Measurements from ENCODE around the gene CLIC1.

Gene CLIC1

DNA sequence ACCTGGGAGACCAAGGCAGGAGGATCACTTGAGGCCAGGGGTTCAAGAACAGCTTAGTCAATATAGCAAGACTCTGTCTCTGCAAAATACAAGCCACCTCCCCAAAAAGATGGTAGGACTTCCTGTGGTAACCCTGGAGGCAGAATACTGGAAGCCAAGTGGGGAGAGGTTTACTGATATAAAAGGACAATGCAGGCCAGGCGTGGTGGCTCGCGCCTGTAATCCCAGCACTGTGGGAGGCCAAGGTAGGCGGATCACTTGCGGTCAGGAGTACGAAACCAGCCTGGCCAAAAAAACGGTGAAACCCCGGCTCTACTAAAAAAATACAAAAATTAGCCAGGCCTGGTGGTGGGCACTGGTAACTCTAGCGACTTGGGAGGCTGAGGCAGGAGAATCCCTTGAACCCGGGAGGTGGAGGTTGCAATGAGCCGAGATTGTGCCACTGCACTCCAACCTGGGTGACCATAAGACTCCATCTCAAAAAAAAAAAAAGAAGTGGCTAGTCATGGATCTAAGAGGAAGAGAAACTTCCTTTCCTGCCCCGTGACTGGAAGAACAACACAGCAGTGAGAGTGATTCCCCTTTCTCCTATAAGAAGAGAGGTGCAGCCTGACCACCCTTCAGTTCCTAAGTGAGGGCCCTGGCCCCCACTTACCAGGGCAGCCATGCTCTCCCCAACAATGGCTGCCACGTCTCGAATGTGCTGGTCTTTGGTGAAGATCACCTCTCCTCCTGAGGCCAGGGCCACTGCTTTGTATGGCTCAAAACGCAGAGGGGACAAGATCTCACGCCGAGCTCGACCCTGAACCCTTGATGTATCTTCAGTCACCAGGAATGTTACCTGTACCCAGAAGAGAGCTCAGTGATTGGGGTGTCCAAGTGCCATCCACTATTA lies 32.3 kb upstream of the CLIC1 start:
- no peak for DNase-seq (ENCODE audit: low read depth)

DNA sequence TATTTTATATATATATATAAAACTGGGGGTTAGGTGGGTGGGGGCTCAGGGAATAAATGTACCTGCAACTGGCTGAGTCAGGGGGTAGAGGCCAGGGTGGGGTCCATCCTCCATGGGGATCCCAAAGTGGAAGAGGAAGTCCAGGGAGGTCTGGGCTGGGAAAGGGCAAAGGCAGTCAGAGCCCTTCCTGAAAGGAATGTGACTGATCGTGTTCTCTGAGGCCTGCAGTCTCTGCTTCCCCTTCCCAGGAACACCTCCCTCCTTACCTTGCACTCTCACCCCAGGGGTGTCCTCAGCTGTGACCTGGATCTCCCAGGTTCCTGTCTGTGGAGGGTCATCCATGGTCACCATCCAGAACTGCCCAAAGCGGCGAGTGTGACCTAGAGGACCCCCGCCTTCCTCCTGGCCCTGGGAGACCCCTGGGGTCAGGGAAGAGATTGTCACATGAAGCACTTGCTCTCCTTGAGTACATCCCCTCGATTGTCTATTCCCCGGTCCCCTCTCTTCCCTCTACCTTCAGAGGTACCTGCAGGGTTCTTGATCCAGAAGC lies 30.8 kb upstream of the CLIC1 start:
- no peak for DNase-seq (ENCODE audit: low read depth)

DNA sequence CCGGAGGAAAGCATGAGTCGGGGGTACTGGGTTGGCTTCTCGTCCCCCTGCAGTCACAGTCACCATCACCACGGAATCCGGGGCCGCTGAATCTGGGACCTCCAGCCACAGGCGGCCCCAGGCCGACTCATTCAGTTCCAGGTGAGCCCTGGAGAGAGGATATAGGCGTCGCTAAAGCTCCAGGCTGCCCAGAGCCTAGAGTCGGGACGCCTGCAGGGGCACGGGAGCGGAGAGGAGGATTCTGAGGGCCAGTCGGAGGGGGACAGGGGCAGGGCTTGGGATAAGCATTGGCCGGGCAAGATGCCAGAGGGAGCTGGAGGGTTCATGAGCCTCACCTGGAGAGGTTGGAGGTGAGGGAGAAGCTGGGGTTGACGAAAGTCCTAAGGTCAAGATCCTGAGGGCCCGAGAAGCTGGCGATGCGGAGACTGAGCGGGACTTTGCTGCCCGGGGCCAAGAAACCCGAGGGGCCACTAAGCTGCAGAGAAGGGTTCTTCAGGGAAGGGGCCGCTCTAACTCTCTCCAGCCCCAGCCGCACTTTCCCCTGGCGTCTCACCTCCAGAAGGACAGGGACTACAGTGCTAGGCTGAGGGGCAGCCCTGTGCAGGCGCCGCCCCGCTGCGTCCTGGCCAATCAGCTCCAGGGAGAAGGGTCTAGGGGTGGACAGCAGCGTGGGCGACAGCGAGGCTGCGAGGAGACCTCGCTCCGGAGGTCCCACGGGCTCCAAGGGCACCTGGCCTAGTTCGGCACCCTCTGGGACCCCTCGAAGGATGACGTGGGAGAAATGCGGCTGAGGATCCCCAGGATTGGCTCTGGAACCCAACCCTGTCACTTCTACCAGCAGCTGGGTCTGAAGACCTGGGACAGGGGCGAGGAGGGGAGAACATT lies 29.8 kb upstream of the CLIC1 start:
- DNase-seq (ENCODE audit: low read depth): no peak

DNA sequence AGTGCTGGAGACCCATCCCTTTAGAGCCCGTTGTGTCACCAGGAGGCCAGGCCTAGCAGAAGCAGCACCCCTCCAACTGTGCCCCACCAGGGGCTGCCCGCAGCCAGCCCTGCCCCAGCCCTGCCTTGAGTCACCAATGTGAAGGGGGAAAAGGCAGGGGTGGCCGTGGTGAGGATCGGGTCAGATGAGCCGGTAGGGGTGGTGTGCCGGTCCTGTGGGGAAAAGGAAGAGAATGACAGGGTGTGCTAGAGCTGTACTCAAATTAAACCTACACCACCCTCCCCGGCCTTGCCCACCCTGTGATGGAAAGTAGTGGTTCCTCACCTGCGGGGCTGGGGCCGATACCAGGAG lies 29.2 kb upstream of the CLIC1 start:
- DNase-seq (ENCODE audit: low read depth): no peak

DNA sequence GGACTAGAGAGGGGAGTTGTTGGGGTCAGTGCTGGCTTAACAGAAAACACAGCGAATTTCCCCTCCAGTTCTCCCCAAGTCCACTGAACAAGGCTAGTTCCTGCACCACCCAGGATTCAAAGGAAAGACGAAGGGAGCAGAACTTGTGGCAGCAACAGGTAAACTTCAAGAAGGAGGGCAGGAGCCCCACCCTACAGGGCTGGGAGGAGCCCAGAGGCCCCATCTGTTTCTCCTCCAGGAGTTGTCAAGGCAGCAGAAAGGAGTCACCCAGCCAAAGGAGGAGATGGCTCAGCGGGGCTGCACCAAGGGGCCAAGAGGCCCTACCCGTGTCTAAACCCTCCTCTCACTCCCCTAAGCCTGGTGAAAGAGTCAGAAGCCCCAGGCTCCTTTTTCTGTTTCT lies 27.9 kb upstream of the CLIC1 start:
- DNase-seq (ENCODE audit: low read depth): no peak

DNA sequence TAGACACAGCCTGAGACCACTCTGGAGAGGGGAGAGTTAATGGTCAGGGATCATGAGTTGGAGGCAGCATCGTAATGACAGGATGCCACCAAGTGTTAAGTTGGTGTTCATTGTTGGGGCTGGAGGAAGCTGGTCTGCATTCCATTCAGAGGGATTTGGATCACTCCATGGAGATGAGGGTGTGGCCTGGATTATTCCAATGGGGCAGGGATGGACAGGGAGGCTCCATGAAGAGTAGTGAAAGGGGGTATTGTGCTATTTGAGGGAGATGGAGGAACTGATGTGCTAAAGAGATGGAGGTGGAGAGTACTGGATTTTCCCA lies 27.2 kb upstream of the CLIC1 start:
- no peak for DNase-seq (ENCODE audit: low read depth)

DNA sequence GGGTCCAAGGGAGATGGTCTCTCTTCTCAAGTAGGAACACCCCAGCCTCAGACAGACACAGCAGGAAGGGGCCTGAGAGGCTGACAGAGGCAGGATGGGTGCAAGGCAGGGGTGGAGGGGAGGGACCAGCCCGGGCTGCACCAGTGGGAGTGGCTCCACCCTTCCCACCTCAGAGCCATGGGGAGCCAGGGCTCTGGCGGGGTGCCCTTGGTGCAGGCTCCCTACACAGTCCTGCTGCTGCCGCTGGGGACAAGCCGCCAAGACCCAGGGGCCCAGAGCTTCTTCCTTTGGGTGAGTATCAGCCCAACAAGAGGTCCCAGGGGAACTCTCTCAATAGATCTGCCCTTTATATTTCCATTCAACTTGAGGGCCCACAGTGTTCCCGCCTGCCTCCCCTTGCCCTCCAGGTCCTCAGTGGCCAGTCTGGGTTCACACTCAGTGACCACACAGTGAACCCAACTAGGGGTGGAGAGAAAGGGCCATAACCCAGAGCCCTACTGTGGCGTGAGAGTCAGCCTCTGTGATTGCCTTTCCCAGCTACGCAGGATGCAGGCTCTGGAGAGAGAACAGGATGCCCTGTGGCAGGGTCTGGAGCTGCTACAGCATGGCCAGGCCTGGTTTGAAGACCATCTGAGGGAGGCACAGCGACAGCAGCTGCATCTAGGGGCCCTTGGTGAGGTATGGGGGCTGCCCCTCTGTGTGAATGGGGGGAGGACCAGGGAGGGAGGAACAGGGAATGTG lies 26.7 kb upstream of the CLIC1 start:
- DNase-seq (ENCODE audit: low read depth): no peak

DNA sequence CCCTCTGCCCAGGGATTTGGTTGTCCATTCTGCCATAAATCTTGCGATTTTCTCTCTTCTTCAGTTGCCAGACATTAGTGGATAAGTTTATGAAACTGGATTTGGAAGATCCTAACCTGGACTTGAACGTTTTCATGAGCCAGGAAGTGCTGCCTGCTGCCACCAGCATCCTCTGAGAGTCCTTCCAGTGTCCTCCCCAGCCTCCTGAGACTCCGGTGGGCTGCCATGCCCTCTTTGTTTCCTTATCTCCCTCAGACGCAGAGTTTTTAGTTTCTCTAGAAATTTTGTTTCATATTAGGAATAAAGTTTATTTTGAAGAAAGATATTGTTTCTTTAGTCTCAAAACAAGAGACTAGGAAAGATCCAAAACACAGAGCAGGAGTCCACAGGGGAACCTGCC lies 26.0 kb upstream of the CLIC1 start, which contains the start of gene SAPCD1:
Gene SAPCD1, plus strand, starts transcription at position 301 of the 400 bp plus-strand sequence. CDS start 399 bp downstream, outside the sequence.
- no peak for DNase-seq (ENCODE audit: low read depth)

DNA sequence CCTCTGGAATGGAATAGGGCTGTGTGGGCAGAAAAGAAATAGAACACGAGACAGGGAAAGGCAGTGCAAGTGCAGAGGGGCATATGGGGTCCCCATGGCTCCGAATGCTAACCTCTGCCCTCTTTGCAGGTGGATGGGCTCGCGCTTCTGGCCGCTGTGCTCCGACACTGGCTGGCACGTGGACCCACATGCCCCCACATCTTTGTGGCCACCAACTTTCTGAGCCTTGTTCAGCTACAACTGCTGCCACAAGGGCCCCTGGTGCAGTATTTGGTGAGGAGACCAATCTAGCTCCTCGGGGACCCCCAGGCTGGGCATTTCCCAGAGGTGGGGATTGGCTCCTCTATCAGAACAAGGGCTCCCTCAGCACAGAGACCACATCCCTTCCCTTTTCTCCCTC lies 25.0 kb upstream of the CLIC1 start:
- no peak for DNase-seq (ENCODE audit: low read depth)

DNA sequence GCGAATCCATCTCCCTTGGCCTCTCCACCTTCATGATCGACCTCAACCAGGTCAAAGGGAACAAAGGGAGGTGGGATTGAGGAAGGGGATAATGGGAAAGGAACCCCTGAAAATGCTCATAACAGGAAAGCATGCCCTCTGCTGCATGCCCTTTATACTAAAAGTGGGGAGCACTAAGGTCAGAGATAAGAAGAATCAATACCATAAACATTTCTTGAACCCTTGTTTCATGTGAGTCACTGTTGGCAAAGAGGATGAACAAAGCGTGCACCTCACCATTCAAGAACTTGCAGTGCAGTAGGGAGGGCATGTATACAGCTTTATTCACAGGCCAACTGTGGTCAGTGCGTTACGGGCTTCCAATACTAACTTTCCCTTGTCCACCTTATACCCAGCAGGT lies 24.5 kb upstream of the CLIC1 start:
- no peak for DNase-seq (ENCODE audit: low read depth)

DNA sequence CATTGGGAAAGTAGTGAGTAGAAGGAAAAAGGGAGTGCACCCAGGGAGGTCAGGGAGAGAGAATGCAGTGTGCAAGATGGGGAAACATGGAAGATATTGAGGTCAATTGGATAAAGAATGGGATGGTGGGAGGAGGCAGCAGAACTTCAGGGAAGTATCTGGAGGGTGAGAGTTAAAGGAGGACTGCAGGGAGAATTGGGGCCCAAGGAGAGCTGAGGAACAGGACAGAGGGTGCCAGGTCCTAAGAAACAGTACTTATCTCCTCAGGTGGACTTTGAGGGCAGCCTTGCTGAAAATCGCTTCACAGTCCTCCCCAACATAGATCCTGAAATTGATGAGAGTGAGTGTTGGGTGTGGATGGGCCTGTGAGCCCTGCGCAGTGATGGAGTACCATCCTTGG lies 22.0 kb upstream of the CLIC1 start:
- no peak for DNase-seq (ENCODE audit: low read depth)

DNA sequence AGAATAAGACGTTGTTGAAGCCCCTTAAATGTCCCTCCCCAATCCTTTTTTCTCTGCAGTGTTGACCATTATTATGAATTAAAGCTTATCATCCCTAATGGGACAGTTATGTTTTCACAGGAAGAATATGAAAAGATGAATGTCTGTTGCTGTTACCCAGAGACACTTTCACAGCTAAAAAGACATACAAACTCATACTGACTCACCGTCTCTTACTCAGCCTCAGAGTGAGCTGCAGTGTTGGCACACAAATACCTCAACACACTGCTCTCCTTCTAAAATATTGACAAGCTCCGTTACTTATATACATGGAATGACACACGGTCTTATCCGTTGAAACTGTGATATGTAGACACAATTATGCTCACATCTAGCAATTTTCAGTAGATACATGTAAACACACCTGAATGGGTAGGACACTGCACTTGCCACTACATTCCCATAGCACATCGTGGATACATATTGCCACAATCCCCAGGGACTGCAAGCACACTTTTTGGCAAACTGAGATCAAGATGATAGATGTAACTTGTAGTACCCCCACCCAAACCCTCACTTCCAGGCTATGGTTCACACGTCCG lies 16.5 kb upstream of the CLIC1 start:
- no peak for DNase-seq (ENCODE audit: low read depth)

DNA sequence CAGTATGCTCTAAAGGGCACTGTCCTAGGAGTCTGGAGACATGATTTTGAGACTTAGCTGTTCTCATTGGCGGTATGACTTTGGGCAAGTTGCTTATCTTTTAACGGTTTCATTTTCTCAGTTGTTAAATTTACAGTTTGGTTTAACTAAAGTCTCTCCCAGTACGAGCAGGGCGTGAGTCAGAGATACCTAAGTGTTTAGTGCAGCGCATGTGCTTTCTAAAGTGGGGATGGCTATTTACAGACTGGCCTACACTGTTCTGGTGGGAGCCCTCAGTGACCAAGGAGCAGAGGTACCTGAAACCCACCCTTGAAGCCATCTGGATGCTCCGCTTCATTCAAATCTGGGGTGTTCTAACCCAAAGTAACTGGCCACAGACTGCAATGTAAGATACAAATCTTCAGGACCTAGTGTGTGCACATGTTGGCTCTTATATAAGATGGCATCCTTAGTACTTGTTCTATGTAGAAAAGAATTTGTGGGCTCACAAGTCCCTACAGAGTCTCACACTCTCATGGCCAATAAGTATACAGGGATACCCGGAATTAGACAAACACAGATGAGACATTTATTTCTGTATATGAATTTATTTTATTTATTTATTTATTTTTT lies 14.2 kb upstream of the CLIC1 start:
- no peak for DNase-seq (ENCODE audit: low read depth)

DNA sequence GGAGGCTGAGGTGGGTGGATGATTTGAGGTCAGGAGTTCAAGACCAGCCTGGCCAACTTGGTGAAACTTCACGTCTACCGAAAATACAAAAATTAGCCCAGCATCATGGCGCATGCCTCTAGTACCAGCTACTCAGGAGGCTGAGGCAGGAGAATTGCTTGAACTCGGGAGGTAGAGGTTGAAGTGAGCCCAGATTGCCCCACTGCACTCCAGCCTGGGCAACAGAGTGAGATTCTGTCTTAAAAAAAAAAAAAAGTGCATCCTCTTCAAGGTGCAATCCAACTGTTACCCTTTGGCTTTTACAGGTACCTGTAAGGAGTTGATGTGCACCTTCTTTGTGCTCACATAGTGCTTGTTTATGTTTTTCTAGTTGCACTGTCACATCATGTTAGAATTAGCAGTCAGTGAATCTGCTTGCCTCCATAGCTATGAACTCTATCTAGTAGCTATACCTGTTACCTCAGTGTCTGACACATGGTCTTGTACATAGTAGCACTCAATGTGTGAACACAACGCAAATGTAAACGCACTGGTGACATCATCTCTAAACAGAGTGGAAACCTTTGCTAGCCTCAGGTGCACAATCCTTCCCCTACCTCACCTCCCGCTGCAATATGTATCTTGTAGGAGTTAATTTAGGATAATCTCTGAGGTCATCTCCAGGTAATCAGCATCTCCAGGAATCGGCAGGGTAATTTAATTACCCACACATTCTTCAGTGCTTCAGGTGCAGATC lies 13.1 kb upstream of the CLIC1 start:
- no peak for DNase-seq (ENCODE audit: low read depth)

DNA sequence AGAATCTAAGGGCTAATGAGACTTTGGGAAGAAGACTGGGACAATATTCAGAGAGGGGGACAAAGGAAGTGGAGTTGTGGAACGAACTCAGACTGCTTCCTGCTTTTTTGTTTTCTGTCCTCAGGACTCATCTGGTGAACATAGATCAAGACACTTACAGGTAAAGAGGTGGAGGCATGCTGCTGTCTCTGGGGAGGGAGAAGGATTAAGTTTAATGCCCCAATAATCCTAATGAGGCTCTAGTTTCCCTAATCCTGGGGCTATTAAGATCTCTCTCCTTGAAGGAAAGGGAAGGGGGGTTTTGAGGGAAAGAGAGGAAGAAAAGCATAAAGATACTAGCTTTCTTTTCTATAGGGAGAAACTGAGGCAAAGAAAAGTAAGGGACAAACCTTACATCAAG lies 8.1 kb upstream of the CLIC1 start:
- DNase-seq (ENCODE audit: low read depth): no peak

DNA sequence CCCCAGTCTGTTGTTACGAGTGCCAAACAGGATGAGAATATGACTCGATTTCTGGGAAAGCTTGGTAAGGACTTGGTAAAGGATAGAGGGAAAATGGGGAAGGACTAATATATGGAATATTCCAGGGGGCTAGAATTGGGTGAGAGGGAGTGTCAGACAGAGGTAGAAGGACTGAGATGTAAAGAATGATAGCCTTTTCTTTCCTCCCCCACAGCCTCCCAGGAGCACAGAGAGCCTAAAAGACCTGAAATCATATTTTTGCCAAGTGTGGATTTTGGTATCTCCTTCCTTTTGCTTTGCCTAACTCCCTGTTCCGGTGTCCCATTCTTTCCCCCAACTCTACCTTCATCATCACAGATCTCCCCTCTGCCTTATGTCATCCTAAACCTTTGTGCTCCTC lies 6.6 kb upstream of the CLIC1 start:
- no peak for DNase-seq (ENCODE audit: low read depth)

DNA sequence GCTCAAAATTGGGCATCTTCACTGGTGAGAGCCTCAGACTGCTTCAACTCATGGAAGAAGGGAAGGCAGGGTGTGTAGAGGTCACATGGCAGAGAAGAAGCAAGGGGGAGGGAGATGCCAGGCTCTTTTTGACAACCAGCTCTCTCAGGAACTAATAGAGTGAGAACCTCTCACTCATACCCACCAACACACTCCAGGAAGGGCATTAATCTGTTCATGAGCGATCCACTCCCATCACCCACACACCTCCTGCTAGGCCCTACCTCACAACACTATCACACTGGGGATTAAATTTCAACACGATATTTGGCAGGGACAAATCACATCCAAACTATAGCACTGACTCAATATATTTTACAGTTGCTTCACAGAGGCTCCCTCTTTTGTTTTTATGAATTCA lies 5.5 kb upstream of the CLIC1 start:
- DNase-seq (ENCODE audit: low read depth): no peak

DNA sequence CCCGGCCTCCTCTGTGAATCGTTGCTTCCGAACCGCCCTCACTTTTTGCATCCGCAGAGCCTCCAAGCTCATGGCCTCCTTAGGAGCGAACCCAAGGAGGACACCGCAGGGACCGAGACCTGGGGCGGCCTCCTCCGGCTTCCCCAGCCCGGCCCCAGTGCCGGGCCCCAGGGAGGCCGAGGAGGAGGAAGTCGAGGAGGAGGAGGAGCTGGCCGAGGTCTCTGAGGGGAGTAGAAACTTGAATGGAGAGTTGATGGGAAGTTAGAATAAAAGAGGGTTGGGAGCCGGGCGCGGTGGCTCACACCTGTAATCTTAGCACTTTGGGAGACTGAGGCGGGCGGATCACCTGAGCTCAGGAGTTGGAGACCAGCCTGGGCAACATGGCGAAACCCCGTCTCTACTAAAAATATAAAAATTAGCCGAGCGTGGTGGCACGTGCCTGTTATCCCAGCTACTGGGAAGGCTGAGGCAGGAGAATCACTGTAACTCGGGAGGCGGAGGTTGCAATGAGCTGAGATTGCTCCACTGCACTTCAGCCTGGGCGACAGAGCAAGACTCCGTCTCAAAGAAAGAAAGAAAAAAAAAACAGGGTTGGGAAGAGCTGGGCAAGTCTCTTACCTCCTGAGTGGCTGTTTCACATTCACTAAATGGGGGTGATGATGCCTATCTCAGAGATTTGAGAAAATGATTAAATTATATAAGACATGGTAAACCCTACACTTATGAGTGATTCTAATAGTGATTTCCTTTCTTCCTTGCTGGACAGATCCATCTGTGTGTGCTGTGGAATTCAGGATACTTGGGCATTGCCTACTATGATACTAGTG lies 4.3 kb upstream of the CLIC1 start:
- no peak for DNase-seq (ENCODE audit: low read depth)

DNA sequence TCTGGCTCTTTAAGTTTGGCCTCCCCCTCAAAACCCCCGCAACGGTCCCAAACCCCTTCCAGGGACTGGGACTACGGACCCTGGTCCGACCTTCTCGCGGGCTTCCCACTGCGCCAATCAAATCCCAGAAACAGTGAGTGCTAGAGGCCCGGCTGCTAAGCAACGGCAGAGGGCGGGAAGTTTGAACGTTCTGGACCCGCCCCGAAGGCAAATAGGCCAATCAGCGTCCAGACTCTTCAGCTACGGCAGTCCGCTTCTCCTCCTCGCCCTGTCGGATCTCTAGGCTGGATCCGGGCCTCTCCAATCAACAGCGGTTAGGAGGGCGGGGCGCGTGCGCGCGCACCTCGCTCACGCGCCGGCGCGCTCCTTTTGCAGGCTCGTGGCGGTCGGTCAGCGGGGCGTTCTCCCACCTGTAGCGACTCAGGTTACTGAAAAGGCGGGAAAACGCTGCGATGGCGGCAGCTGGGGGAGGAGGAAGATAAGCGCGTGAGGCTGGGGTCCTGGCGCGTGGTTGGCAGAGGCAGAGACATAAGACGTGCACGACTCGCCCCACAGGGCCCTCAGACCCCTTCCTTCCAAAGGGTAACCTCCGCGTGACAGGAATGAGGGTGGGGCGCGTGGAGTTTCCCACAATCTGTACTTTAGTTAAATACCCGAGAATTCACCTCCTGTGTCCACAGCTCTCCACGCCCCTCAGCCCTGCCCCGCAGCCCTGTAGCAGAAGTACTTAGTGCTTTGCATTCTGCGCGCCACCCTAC lies 3.5 kb upstream of the CLIC1 start, which contains the start of gene MSH5:
Gene MSH5, plus strand, starts transcription at position 367 of the 758 bp plus-strand sequence. CDS start 462 bp downstream, outside the sequence.
- DNase-seq (ENCODE audit: low read depth): peak; percentile 92
